ENCODE results near the gene GRM1.
"Not testable (repeated sequence)": the region's sequence is repeated elsewhere in the genome, so short reads cannot be mapped to it uniquely, and the experiment has no call there.

GRM1 gene

DNA sequence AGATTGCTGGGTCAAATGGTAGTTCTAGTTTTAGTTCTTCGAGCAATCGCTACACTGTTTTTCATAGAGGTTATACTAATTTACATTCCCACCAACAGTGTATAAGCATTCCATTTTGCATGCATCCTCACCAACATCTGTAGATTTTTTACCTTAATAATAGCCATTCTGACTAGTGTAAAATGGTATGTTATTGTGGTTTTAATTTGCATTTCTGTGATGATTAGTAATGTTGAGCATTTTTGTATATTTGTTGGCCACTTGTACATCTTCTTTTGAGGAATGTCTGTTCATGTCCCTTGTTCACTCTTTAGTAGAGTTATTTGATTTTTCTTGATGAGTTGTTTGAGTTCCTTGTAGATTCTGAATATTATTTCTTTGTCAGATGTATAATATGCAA, 236.2 kb downstream of the GRM1 start:
- no peak overlapping the region for H3K4me2 ChIP-seq
- H3K4me1 ChIP-seq = no peaks in the 10 kb centered on the region
- no peak overlapping the region for H3K9ac ChIP-seq
- no peak overlapping the region for H3K27ac ChIP-seq
- no peaks in the 10 kb centered on the region for H3K27me3 ChIP-seq
- H3K9me3 ChIP-seq = no peaks in the 10 kb centered on the region
- H3K4me3 ChIP-seq = no peak overlapping the region
- no peaks in the 10 kb centered on the region for H3K36me3 ChIP-seq
- H4K20me1 ChIP-seq = no peaks in the 10 kb centered on the region
- TF ChIP-seq Cebpa-rat (IDR thresholded peaks at IDR 0.05) = no peak

GRCh38 chr6:146267447-146267846, 238.6 kb downstream of the GRM1 start:
- Histone ChIP-seq H3K4me3 (no peak overlapping the region), H3K9ac (no peak overlapping the region), H3K27me3 (no peaks in the 10 kb centered on the region), H4K20me1 (no peaks in the 10 kb centered on the region), H3K4me1 (no peaks in the 10 kb centered on the region), H3K27ac (no peak overlapping the region), H3K36me3 (no peaks in the 10 kb centered on the region), H3K4me2 (no peak overlapping the region), H3K9me3 (no peaks in the 10 kb centered on the region)
- TF ChIP-seq Cebpa-rat (IDR thresholded peaks at IDR 0.05) = no peak

- Histone ChIP-seq H4K20me1 (no peaks in the 10 kb centered on the region), H3K9ac (no peak overlapping the region), H3K27ac (no peak overlapping the region), H3K4me1 (no peaks in the 10 kb centered on the region), H3K4me3 (no peak overlapping the region), H3K36me3 (no peaks in the 10 kb centered on the region), H3K9me3 (no peaks in the 10 kb centered on the region), H3K4me2 (no peak overlapping the region), H3K27me3 (no peaks in the 10 kb centered on the region)
- TF ChIP-seq Cebpa-rat (IDR thresholded peaks at IDR 0.05) = no peak
Measured at GRCh38 chr6:146267946-146268345, 239.1 kb downstream of the GRM1 start.

- H3K27ac ChIP-seq = no peak overlapping the region
- H3K36me3 ChIP-seq = no peaks in the 10 kb centered on the region
- no peaks in the 10 kb centered on the region for H4K20me1 ChIP-seq
- H3K4me1 ChIP-seq = no peaks in the 10 kb centered on the region
- no peak overlapping the region for H3K9ac ChIP-seq
- no peaks in the 10 kb centered on the region for H3K27me3 ChIP-seq
- no peak overlapping the region for H3K4me2 ChIP-seq
- H3K4me3 ChIP-seq = no peak overlapping the region
- no peak for TF ChIP-seq Cebpa-rat (IDR thresholded peaks at IDR 0.05)
- H3K9me3 ChIP-seq = no peaks in the 10 kb centered on the region
Measured at GRCh38 chr6:146269482-146269881, 240.6 kb downstream of the GRM1 start.

DNA sequence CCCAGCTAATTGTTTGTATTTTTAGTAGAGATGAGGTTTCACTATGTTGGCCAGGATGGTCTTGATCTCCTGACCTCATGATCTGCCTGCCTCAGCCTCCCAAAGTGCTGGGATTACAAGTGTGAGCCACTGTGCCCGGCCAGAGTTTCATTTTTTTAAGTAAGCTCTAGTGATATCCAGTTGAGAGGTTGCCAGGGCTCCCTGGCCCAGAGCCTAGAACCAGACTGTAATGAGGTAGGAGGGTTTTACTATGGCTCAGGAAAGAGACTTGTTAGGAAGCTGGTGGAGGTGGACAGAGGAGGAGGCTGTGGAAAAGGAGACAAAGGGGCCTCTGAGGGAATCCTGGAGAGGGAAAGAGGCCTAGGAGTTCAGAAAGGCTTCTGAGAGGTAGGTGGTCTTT, 242.3 kb downstream of the GRM1 start:
- H4K20me1 ChIP-seq, H3K4me2 ChIP-seq, H3K9ac ChIP-seq, H3K4me3 ChIP-seq, H3K27me3 ChIP-seq, H3K9me3 ChIP-seq, H3K4me1 ChIP-seq, H3K27ac ChIP-seq, H3K36me3 ChIP-seq: not testable (repeated sequence)

DNA sequence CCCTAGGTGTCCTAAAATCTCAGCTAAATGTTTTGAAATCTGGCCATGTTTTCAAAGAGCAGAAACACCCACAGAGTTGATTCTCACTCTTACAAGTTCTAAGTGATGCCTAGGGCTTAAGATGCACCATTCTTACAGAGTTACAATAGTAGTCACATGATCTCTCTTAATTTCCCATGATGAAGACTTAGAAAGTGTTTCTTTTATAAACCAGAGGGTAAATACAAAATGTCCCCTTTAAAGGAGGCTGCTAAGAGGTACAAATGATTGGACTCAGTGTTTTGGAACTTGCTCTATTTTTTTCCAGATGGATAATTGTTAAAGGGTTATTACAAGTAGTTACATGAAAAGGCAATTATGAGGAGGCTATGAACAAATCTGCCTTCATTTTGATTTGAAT, 244.6 kb downstream of the GRM1 start:
- Histone ChIP-seq H3K4me1 (no peaks in the 10 kb centered on the region), H4K20me1 (no peaks in the 10 kb centered on the region), H3K27me3 (no peaks in the 10 kb centered on the region), H3K9ac (no peak overlapping the region), H3K4me3 (no peak overlapping the region), H3K36me3 (no peaks in the 10 kb centered on the region), H3K9me3 (no peaks in the 10 kb centered on the region), H3K4me2 (no peak overlapping the region), H3K27ac (no peak overlapping the region)
- TF ChIP-seq Cebpa-rat (IDR thresholded peaks at IDR 0.05) = no peak

DNA sequence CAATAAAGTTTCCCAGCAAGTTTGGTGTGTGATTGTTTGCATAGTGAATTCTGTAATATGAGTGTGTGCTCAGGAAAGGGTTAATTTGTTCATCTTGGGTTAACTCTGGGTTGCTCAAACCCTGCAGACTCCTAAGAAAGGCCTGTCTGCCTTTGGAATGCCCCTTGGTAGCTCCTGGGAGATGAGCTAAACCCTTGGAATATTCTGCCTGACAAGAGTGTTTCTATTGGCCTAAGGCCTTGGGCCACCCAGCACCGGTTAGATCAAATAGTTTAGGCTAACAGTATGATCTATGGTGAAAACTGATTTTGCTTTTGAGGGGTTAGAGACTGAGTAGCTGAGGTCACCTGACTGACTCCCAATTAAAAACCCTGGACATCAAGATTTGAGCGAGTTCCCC, 248.3 kb downstream of the GRM1 start:
- no peaks in the 10 kb centered on the region for H3K4me1 ChIP-seq

GRCh38 chr6:146281651-146282362, 252.9 kb downstream of the GRM1 start:
- H3K27me3 ChIP-seq = no peaks in the 10 kb centered on the region
- H4K20me1 ChIP-seq = no peaks in the 10 kb centered on the region
- H3K4me2 ChIP-seq = no peak overlapping the region
- H3K27ac ChIP-seq = no peak overlapping the region
- TF ChIP-seq Cebpa-rat (IDR thresholded peaks at IDR 0.05) = no peak
- H3K4me1 ChIP-seq = no peaks in the 10 kb centered on the region
- H3K36me3 ChIP-seq = no peaks in the 10 kb centered on the region
- no peaks in the 10 kb centered on the region for H3K9me3 ChIP-seq
- H3K4me3 ChIP-seq = no peak overlapping the region
- no peak overlapping the region for H3K9ac ChIP-seq

More for the DNA sequence above, 248.3 kb downstream of the GRM1 start:
- no peaks in the 10 kb centered on the region for H3K27me3 ChIP-seq
- no peak overlapping the region for H3K4me3 ChIP-seq
- no peak overlapping the region for H3K9ac ChIP-seq
- no peak overlapping the region for H3K4me2 ChIP-seq
- no peak for TF ChIP-seq Cebpa-rat (IDR thresholded peaks at IDR 0.05)
- H3K36me3 ChIP-seq = no peaks in the 10 kb centered on the region
- H4K20me1 ChIP-seq = no peaks in the 10 kb centered on the region
- H3K27ac ChIP-seq = no peak overlapping the region
- no peaks in the 10 kb centered on the region for H3K9me3 ChIP-seq

DNA sequence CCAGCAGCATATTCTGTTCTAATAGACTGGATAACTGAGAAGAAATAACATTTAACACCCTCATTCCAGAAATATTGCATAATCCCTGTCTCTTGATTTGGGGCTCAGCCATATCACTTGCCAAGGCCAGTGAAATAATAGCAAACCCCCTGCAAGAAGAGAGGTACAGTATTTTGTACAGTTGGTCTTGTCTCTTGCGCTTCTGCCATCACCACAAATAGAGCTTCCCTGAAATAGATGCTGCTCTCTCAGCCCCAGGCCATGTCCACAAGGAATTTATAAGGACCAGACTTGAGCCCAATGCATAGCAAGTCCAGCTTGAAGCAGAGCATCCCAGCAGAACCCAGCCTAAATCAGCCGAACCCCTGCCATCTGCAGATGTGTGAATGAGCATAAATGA, 254.0 kb downstream of the GRM1 start:
- TF ChIP-seq Cebpa-rat (IDR thresholded peaks at IDR 0.05) = no peak
- no peaks in the 10 kb centered on the region for H3K4me1 ChIP-seq
- H3K27me3 ChIP-seq = no peaks in the 10 kb centered on the region
- no peak overlapping the region for H3K27ac ChIP-seq
- no peaks in the 10 kb centered on the region for H4K20me1 ChIP-seq
- H3K9ac ChIP-seq = no peak overlapping the region
- no peaks in the 10 kb centered on the region for H3K9me3 ChIP-seq
- H3K4me2 ChIP-seq = no peak overlapping the region
- H3K36me3 ChIP-seq = no peaks in the 10 kb centered on the region
- H3K4me3 ChIP-seq = no peak overlapping the region

DNA sequence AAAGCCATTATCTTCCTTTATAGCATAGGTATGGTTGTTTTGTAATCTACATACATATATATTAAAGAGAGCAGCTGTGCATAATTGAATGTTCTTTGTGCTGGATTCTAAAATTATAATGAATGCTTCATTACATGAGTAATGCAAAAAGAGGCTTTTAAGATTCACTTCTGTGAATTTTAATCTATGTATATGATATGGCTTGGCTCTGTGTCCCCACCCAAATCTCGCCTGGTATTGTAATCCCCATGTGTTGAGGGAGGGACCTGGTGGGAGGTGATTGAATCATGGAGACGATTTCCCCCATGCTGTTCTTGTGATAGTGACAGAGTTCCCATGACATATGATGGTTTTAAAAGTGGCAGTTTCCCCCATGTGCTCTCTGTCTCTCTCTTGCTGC, 255.4 kb downstream of the GRM1 start:
- no peak overlapping the region for H3K27ac ChIP-seq
- H3K27me3 ChIP-seq = no peaks in the 10 kb centered on the region
- H3K9ac ChIP-seq = no peak overlapping the region
- no peak overlapping the region for H3K4me2 ChIP-seq
- no peaks in the 10 kb centered on the region for H3K9me3 ChIP-seq
- TF ChIP-seq Cebpa-rat (IDR thresholded peaks at IDR 0.05) = no peak
- no peaks in the 10 kb centered on the region for H4K20me1 ChIP-seq
- H3K4me3 ChIP-seq = no peak overlapping the region
- no peaks in the 10 kb centered on the region for H3K4me1 ChIP-seq
- no peaks in the 10 kb centered on the region for H3K36me3 ChIP-seq

- H3K27ac ChIP-seq = no peak overlapping the region
- H3K4me3 ChIP-seq = no peak overlapping the region
- peaks cover 8% of the 10 kb centered on the region; the same call in 1 of the 2 replicates for H3K4me1 ChIP-seq
- TF ChIP-seq Cebpa-rat (IDR thresholded peaks at IDR 0.05) = no peak
- H4K20me1 ChIP-seq = no peaks in the 10 kb centered on the region
- H3K9ac ChIP-seq = no peak overlapping the region
- H3K9me3 ChIP-seq = no peaks in the 10 kb centered on the region
- no peak overlapping the region for H3K4me2 ChIP-seq
- H3K36me3 ChIP-seq = no peaks in the 10 kb centered on the region
- no peaks in the 10 kb centered on the region for H3K27me3 ChIP-seq
Measured at GRCh38 chr6:146286961-146287360, 258.1 kb downstream of the GRM1 start.
